ENCODE data around the gene HMG20A.
"Not testable (repeated sequence)": the region's sequence is repeated elsewhere in the genome, so short reads cannot be mapped to it uniquely, and the experiment has no call there.

The HMG20A gene

GRCh38 chr15:77409259-77410156 is 11.2 kb upstream of the HMG20A start:
- DNase-seq, result peak; percentile 9

- not testable (repeated sequence) for DNase-seq
Measured at GRCh38 chr15:77410157-77410500, 10.6 kb upstream of the HMG20A start.

- no peak for DNase-seq
Measured at GRCh38 chr15:77410701-77411618, 9.7 kb upstream of the HMG20A start.

- DNase-seq, result no peak
Measured at GRCh38 chr15:77411619-77411976, 9.1 kb upstream of the HMG20A start.

GRCh38 chr15:77412972-77413698 is 7.6 kb upstream of the HMG20A start:
- no peak for DNase-seq

GRCh38 chr15:77413699-77414349 is 6.9 kb upstream of the HMG20A start:
- DNase-seq, result no peak

GRCh38 chr15:77414789-77415442 is 5.8 kb upstream of the HMG20A start:
- DNase-seq, result no peak

GRCh38 chr15:77415450-77416147 is 5.1 kb upstream of the HMG20A start:
- DNase-seq, result no peak

GRCh38 chr15:77416148-77416455 is 4.6 kb upstream of the HMG20A start:
- DNase-seq, result peak; percentile 37

GRCh38 chr15:77416954-77417353 is 3.7 kb upstream of the HMG20A start:
- peak; percentile 27 for DNase-seq

- peak; percentile 28 for DNase-seq
Measured at GRCh38 chr15:77417602-77418001, 3.1 kb upstream of the HMG20A start.

GRCh38 chr15:77418391-77418965 is 2.2 kb upstream of the HMG20A start:
- peak; percentile 82 for DNase-seq

GRCh38 chr15:77418966-77419835 is 1.5 kb upstream of the HMG20A start:
- DNase-seq, result peak; percentile 83

- peak; percentile 99 for DNase-seq
Measured at GRCh38 chr15:77419836-77420609, 665 bp upstream of the HMG20A start, which contains the start of gene PEAK1. Gene PEAK1 (minus strand): TSS chr15:77420104. CDS start chr15:77181926, 238,178 bp downstream.

GRCh38 chr15:77421370-77421700 is 647 bp downstream of the HMG20A start:
- no peak for DNase-seq

GRCh38 chr15:77425104-77425503 is 4.4 kb downstream of the HMG20A start:
- DNase-seq, result no peak

GRCh38 chr15:77426377-77426776 is 5.7 kb downstream of the HMG20A start:
- no peak for DNase-seq

GRCh38 chr15:77426871-77427270 is 6.2 kb downstream of the HMG20A start:
- DNase-seq, result no peak

GRCh38 chr15:77430213-77430612 is 9.5 kb downstream of the HMG20A start:
- DNase-seq, result no peak
